B cell (primary cell): ENCODE data around the gene CDH16. TPM values are rescaled to one million over a fixed set of nuclear protein-coding genes. Genes with fewer than 3 reads are reported as not detected.

Source experiments
- ATAC-seq: fragments of 200-7000 bp; cut with Tn5 transposase; one replicate; pipeline ENCODE4 v1.10.0; 2021; ENCODE audit warnings: low read depth, mild to moderate bottlenecking, moderate number of reproducible peaks, moderate library complexity
- CTCF ChIA-PET: fragments of 350-600 bp; sonication (Branson Sonifier 250); formaldehyde crosslinking; loops from one replicate; lab custom pipeline; 2021; ENCODE audit warnings: antibody characterized with exemption, inconsistent platforms; lab: Charles Lee
- POLR2A ChIA-PET: fragments of 350-600 bp; sonication (Branson Sonifier 250); formaldehyde crosslinking; loops from one replicate; lab custom pipeline; 2021; ENCODE audit warnings: antibody characterized with exemption; lab: Charles Lee
- DNase-seq: peaks from one replicate; pipeline ENCODE4 v3.0.0; 2013
- H2AFZ ChIP-seq: 2 replicates; pipeline ENCODE4 v1.6.1; 2012; ENCODE audit warnings: mild to moderate bottlenecking, low read depth, low read length; ENCODE audit not compliant: insufficient read depth, poor library complexity, severe bottlenecking
- H3K27ac ChIP-seq, 2 donors: 1 replicate in 1 of 2; 2 replicates in 1 of 2; pipeline ENCODE4 v1.5.1; 2012 to 2013; ENCODE audit warnings: low read length in 2 of 2, mild to moderate bottlenecking in 2 of 2, moderate library complexity in 1 of 2
- H3K27me3 ChIP-seq, 4 experiments: fragments of 200-600 bp in 1 of 4; sonication (generic) in 1 of 4; replicated peaks in 1 of 4; 1 replicate in 2 of 4; 2 replicates in 2 of 4; pipeline versions ENCODE4 v1.6.1 to v1.7.0; 2013 to 2016; ENCODE audit warnings: low read length in 3 of 4, mild to moderate bottlenecking in 2 of 4, mixed read lengths in 1 of 4, moderate library complexity in 1 of 4; ENCODE audit not compliant: insufficient read depth in 4 of 4, control insufficient read depth in 3 of 4; ENCODE audit errors: control extremely low read depth in 1 of 4
- H3K36me3 ChIP-seq, 2 experiments: replicated peaks in 1 of 2; 1 replicate in 1 of 2; 2 replicates in 1 of 2; pipeline versions ENCODE4 v1.6.1 to v1.7.1; 2013; ENCODE audit warnings: low read length in 1 of 2; ENCODE audit not compliant: insufficient read depth in 2 of 2, control insufficient read depth in 1 of 2; ENCODE audit errors: control extremely low read depth in 1 of 2, extremely low read depth in 1 of 2
- H3K4me1 ChIP-seq, 2 donors: fragments of 200-600 bp in 1 of 2; sonication (generic) in 1 of 2; 1 replicate in 1 of 2; 2 replicates in 1 of 2; pipeline versions ENCODE4 v1.5.1 to v1.6.1; 2013 to 2017; ENCODE audit warnings: low read length in 2 of 2; ENCODE audit not compliant: control insufficient read depth in 2 of 2, insufficient read depth in 2 of 2
- H3K4me2 ChIP-seq: replicated peaks from 2 replicates; pipeline ENCODE3; 2012; ENCODE audit warnings: mild to moderate bottlenecking, low read depth, low read length; ENCODE audit not compliant: poor library complexity, severe bottlenecking
- H3K4me3 ChIP-seq, 5 experiments: fragments of 200-600 bp in 1 of 5; sonication (generic) in 1 of 5; 1 replicate in 3 of 5; 2 replicates in 2 of 5; pipeline versions ENCODE4 v1.5.1 to v1.7.0; 2011 to 2016; ENCODE audit warnings: low read length in 4 of 5, mild to moderate bottlenecking in 4 of 5, low read depth in 2 of 5, control low read depth in 1 of 5, moderate library complexity in 1 of 5; ENCODE audit not compliant: insufficient read depth in 1 of 5; ENCODE audit errors: control extremely low read depth in 1 of 5, extremely low read depth in 1 of 5
- H3K79me2 ChIP-seq: fragments of 200-600 bp; sonication (generic); one replicate; pipeline ENCODE4 v1.6.0; 2016; ENCODE audit warnings: low read length; ENCODE audit not compliant: control insufficient read depth, insufficient read depth
- H3K9ac ChIP-seq: fragments of 200-600 bp; sonication (generic); 2 replicates; pipeline ENCODE4 v1.6.1; 2017; ENCODE audit warnings: mild to moderate bottlenecking, low read length, moderate library complexity
- H3K9me3 ChIP-seq, 3 donors: one replicate each; pipeline versions ENCODE4 v1.6.1 to v1.7.1; 2013; ENCODE audit warnings: low read length in 2 of 3; ENCODE audit not compliant: control insufficient read depth in 2 of 3, insufficient read depth in 1 of 3; ENCODE audit errors: control extremely low read depth in 1 of 3
- H4K20me1 ChIP-seq: 2 replicates; pipeline ENCODE4 v1.6.0; 2012; ENCODE audit warnings: mild to moderate bottlenecking, low read length; ENCODE audit not compliant: insufficient read depth, control insufficient read depth, poor library complexity, severe bottlenecking
- H3K27ac Mint-ChIP-seq: one replicate; pipeline ENCODE4 v1.8.0; 2021; ENCODE audit warnings: mixed read lengths
- H3K27me3 Mint-ChIP-seq: one replicate; pipeline ENCODE4 v1.8.0; 2021; ENCODE audit warnings: mixed read lengths
- H3K4me1 Mint-ChIP-seq: one replicate; pipeline ENCODE4 v1.8.0; 2021; ENCODE audit warnings: mixed read lengths
- H3K4me3 Mint-ChIP-seq: one replicate; pipeline ENCODE4 v1.8.0; 2021; ENCODE audit warnings: mixed read lengths
- H3K9me3 Mint-ChIP-seq: one replicate; pipeline ENCODE4 v1.8.0; 2022; ENCODE audit warnings: mixed read lengths; ENCODE audit not compliant: insufficient read depth
- CTCF ChIP-seq: fragments of 200-600 bp; IDR thresholded peaks from one replicate; pipeline ENCODE4 v1.8.0; 2022; ENCODE audit warnings: antibody characterized with exemption, mild to moderate bottlenecking
- EZH2 ChIP-seq: IDR thresholded peaks from 2 replicates; pipeline ENCODE4 v1.6.1; 2012; ENCODE audit warnings: borderline replicate concordance, low read depth, mild to moderate bottlenecking, moderate library complexity, low read length; ENCODE audit not compliant: insufficient read depth, poor library complexity, severe bottlenecking
- WGBS: methylation state at CpG from one replicate; pipeline ENCODE4 v1.1.5; 2013; ENCODE audit warnings: missing lambda C conversion rate; ENCODE audit not compliant: insufficient coverage; 5-methylcytosine and 5-hydroxymethylcytosine counted together
- intact Hi-C: fragments of 100-400 bp; cut with micrococcal nuclease; formaldehyde crosslinking; loops from one replicate; pipeline ENCODE4 v1.10.0; 2022
- polyA plus RNA-seq: library from polyadenylated mRNA; depleted of rRNA; stranded (reverse); fragments of >200 nt; gene quantifications from 2 replicates; pipeline ENCODE4 v1.2.3, GENCODE V29; 2012
- total RNA-seq, 2 donors: library from RNA; stranded (reverse); fragments of 120-200 nt in 1 of 2; gene quantifications; 1 replicate in 1 of 2; 2 replicates in 1 of 2; pipeline versions ENCODE4 v1.2.3 to v1.2.4, GENCODE V29; 2013 to 2022

The CDH16 gene
- total and polyA plus RNA-seq, 2 donors (not counting 1 experiment from before 2014, with no cell fraction given), result not detected

- Histone ChIP-seq H3K27ac (no peak overlapping the region), H2AFZ (no peak overlapping the region), H3K9ac (no peak overlapping the region), H3K79me2 (peaks cover 12% of the 10 kb centered on the region), H3K4me1 (peaks cover 4 to 16% of the 10 kb centered on the region in 2 donors), H3K4me3 (no peak overlapping the region), H3K27me3 (no peaks in the 10 kb centered on the region), H3K9me3 (no peaks in the 10 kb centered on the region), H3K36me3 (peaks cover 0 to 21% of the 10 kb centered on the region in 2 experiments), H4K20me1 (no peaks in the 10 kb centered on the region), H3K4me2 (no peak overlapping the region)
- ATAC-seq (no peak), DNase-seq (no peak)
- H3K4me1 Mint-ChIP-seq, result peaks cover 17% of the 10 kb centered on the region
- CTCF ChIA-PET, result interaction anchor here (1.5 to 3.1 kb wide), 3 partner anchors 10 to 52 kb away, joined by 10 to 28 read pairs (median 15); partner anchors contain the start of gene NAE1
- TF ChIP-seq CTCF, result no peak
- TF ChIP-seq EZH2, result no peak
- H3K27me3 Mint-ChIP-seq, result no peaks in the 10 kb centered on the region
- no peaks in the 10 kb centered on the region for H3K9me3 Mint-ChIP-seq
- POLR2A ChIA-PET, result no interaction called here
- intact Hi-C loops, result loop anchor here (5.0 kb wide), 1 partner anchor 50 kb away; the partner anchor contains the start of gene CIAO2B
- 100% methylated on average over 1 of the region's 3 CpGs for WGBS
- no peak overlapping the region for H3K27ac Mint-ChIP-seq
- H3K4me3 Mint-ChIP-seq, result no peak overlapping the region
Measured at GRCh38 chr16:66882702-66883101, 36.0 kb downstream of the CDH16 start.

GRCh38 chr16:66881964-66882508 is 36.6 kb downstream of the CDH16 start:
- TF ChIP-seq CTCF, result no peak
- no peak for TF ChIP-seq EZH2
- peaks cover 4 to 16% of the 10 kb centered on the region in 2 donors for H3K4me1 ChIP-seq
- ChIA-PET POLR2A (no interaction called here), CTCF (interaction anchor here (0.9 to 3.1 kb wide), 5 partner anchors 9 to 476 kb away, joined by 4 to 28 read pairs (median 10); partner anchors contain the start of gene NAE1)
- no peaks in the 10 kb centered on the region for H3K27me3 ChIP-seq
- no peaks in the 10 kb centered on the region for H4K20me1 ChIP-seq
- no peak overlapping the region for H3K9ac ChIP-seq
- Mint-ChIP-seq H3K4me3 (peak overlapping the region; percentile 57), H3K27me3 (no peaks in the 10 kb centered on the region), H3K4me1 (peaks cover 17% of the 10 kb centered on the region), H3K27ac (no peak overlapping the region), H3K9me3 (no peaks in the 10 kb centered on the region)
- H3K27ac ChIP-seq, result no peak overlapping the region
- WGBS, result 96% methylated on average over 2 of the region's 8 CpGs
- intact Hi-C loops, result loop anchor here (2.0 to 5.0 kb wide), 2 partner anchors 50 to 51 kb away; partner anchors contain the start of genes CIAO2B and NAE1
- no peak overlapping the region for H2AFZ ChIP-seq
- ATAC-seq (no peak), DNase-seq (no peak)
- no peak overlapping the region for H3K4me3 ChIP-seq
- no peak overlapping the region for H3K4me2 ChIP-seq
- H3K36me3 ChIP-seq, result peaks cover 0 to 16% of the 10 kb centered on the region in 2 experiments
- peaks cover 12% of the 10 kb centered on the region for H3K79me2 ChIP-seq
- no peaks in the 10 kb centered on the region for H3K9me3 ChIP-seq
